IMR-90 (cell line): ENCODE data around the gene SLC6A12. TPM values are rescaled to one million over a fixed set of nuclear protein-coding genes. Genes with fewer than 3 reads are reported as not detected.

Experiments
- ATAC-seq: fragments of 200-7000 bp; cut with Tn5 transposase; 2 replicates; pipeline ENCODE4 v1.9.1; 2020; ENCODE audit warnings: low read depth, mild to moderate bottlenecking, moderate library complexity
- BruUV-seq: library from RNA; stranded (reverse); fragments of 400-500 nt; replicated peaks from 2 replicates; lab custom pipeline; 2021; lab: Mats Ljungman, UMichigan
- CTCF ChIA-PET: fragments of 300-600 bp; formaldehyde crosslinking; extraction: SDS; loops from one replicate; lab custom pipeline; 2021; ENCODE audit warnings: antibody characterized with exemption; lab: Yijun Ruan, JAX
- POLR2A ChIA-PET: fragments of 300-600 bp; sonication (Branson Sonifier 250); formaldehyde crosslinking; loops from one replicate; lab custom pipeline; 2022; ENCODE audit warnings: antibody characterized with exemption; ENCODE audit not compliant: unreplicated experiment; lab: Charles Lee
- DNase-seq: peaks from one replicate; pipeline ENCODE4 v3.0.0; 2013
- H2AFZ ChIP-seq: replicated peaks from 2 replicates; pipeline ENCODE3; 2013; ENCODE audit warnings: low read length, mild to moderate bottlenecking; ENCODE audit not compliant: poor library complexity
- H2AK5ac ChIP-seq: 2 replicates; pipeline ENCODE4 v1.6.1; 2013; ENCODE audit warnings: low read depth, low read length, inconsistent platforms
- H2AK9ac ChIP-seq: replicated peaks from 2 replicates; pipeline ENCODE3; 2013; ENCODE audit warnings: mild to moderate bottlenecking, low read depth, low read length, moderate library complexity; ENCODE audit not compliant: poor library complexity
- H2BK120ac ChIP-seq: 2 replicates; pipeline ENCODE4 v1.6.1; 2013; ENCODE audit warnings: low read depth, low read length, inconsistent platforms
- H2BK15ac ChIP-seq: 3 replicates; pipeline ENCODE4 v1.6.1; 2013; ENCODE audit warnings: low read depth, low read length, inconsistent platforms
- H2BK20ac ChIP-seq: 2 replicates; pipeline ENCODE4 v1.6.1; 2013; ENCODE audit warnings: low read depth, mild to moderate bottlenecking, inconsistent platforms, low read length, moderate library complexity
- H2BK5ac ChIP-seq: 2 replicates; pipeline ENCODE4 v1.6.1; 2013; ENCODE audit warnings: mild to moderate bottlenecking, low read depth, low read length, inconsistent platforms; ENCODE audit not compliant: poor library complexity, severe bottlenecking
- H3K14ac ChIP-seq: replicated peaks from 2 replicates; pipeline ENCODE4 v1.6.1; 2013; ENCODE audit warnings: low read depth, low read length, inconsistent platforms
- H3K18ac ChIP-seq: 2 replicates; pipeline ENCODE4 v1.6.1; 2013; ENCODE audit warnings: low read depth, low read length, control low read depth
- H3K23ac ChIP-seq: 2 replicates; pipeline ENCODE4 v1.6.1; 2013; ENCODE audit warnings: low read depth, low read length, inconsistent platforms
- H3K27ac ChIP-seq: 2 replicates; pipeline ENCODE4 v1.5.1; 2013; ENCODE audit warnings: mild to moderate bottlenecking, control low read depth, low read length; ENCODE audit not compliant: insufficient read depth
- H3K27me3 ChIP-seq: 2 replicates; pipeline ENCODE4 v1.6.1; 2013; ENCODE audit warnings: low read length; ENCODE audit not compliant: control insufficient read depth, insufficient read depth
- H3K36me3 ChIP-seq: 2 replicates; pipeline ENCODE4 v1.6.1; 2013; ENCODE audit warnings: low read length, mixed read lengths; ENCODE audit not compliant: control insufficient read depth, insufficient read depth
- H3K4ac ChIP-seq: 2 replicates; pipeline ENCODE4 v1.6.1; 2013; ENCODE audit warnings: low read depth, low read length, inconsistent platforms
- H3K4me1 ChIP-seq: 2 replicates; pipeline ENCODE4 v1.6.1; 2013; ENCODE audit warnings: low read length, mixed read lengths; ENCODE audit not compliant: control insufficient read depth, insufficient read depth
- H3K4me2 ChIP-seq: 2 replicates; pipeline ENCODE4 v1.6.1; 2013; ENCODE audit warnings: low read depth, mild to moderate bottlenecking, control low read depth, low read length, moderate library complexity
- H3K4me3 ChIP-seq: 2 replicates; pipeline ENCODE4 v1.5.1; 2013; ENCODE audit warnings: low read depth, mild to moderate bottlenecking, control low read depth, low read length, moderate library complexity; ENCODE audit not compliant: insufficient read depth
- H3K56ac ChIP-seq: 2 replicates; pipeline ENCODE4 v1.6.1; 2013; ENCODE audit warnings: low read length, inconsistent platforms; ENCODE audit not compliant: insufficient read depth; ENCODE audit errors: extremely low read depth
- H3K79me1 ChIP-seq, 2 experiments: 2 replicates each; pipeline ENCODE4 v1.6.1; 2013; ENCODE audit warnings: low read length in 2 of 2, inconsistent platforms in 1 of 2, low read depth in 1 of 2
- H3K9ac ChIP-seq: 2 replicates; pipeline ENCODE4 v1.6.1; 2013; ENCODE audit warnings: low read depth, low read length, control low read depth
- H3K9me1 ChIP-seq: 2 replicates; pipeline ENCODE4 v1.6.1; 2013; ENCODE audit warnings: low read length, inconsistent platforms; ENCODE audit not compliant: insufficient read depth
- H3K9me3 ChIP-seq: 2 replicates; pipeline ENCODE4 v1.6.1; 2013; ENCODE audit warnings: low read length; ENCODE audit not compliant: control insufficient read depth, insufficient read depth
- H4K20me1 ChIP-seq: 2 replicates; pipeline ENCODE4 v1.6.1; 2013; ENCODE audit warnings: low read length, inconsistent platforms; ENCODE audit not compliant: insufficient read depth
- H4K5ac ChIP-seq: 2 replicates; pipeline ENCODE4 v1.6.1; 2013; ENCODE audit warnings: mild to moderate bottlenecking, low read depth, low read length, control low read depth
- H4K8ac ChIP-seq, 2 experiments: 2 replicates each; pipeline ENCODE4 v1.6.1; 2013; ENCODE audit warnings: low read depth in 2 of 2, low read length in 2 of 2, control low read depth in 1 of 2, inconsistent platforms in 1 of 2
- H4K91ac ChIP-seq: 2 replicates; pipeline ENCODE4 v1.6.1; 2013; ENCODE audit warnings: low read depth, low read length, inconsistent platforms; ENCODE audit not compliant: insufficient read depth
- BHLHE40 ChIP-seq: fragments of 150-350 bp; IDR thresholded peaks from 2 replicates; pipeline ENCODE4 v1.6.1; 2016; ENCODE audit warnings: mild to moderate bottlenecking, low read depth, low read length
- CEBPB ChIP-seq: IDR thresholded peaks from 2 replicates; pipeline ENCODE4 v1.6.1; 2012; ENCODE audit warnings: low read depth, low read length, improper control_type of control experiment
- CHD1 ChIP-seq: IDR thresholded peaks from 2 replicates; pipeline ENCODE4 v1.6.1; 2012; ENCODE audit warnings: low read depth, low read length, improper control_type of control experiment
- CTCF ChIP-seq: conservative IDR thresholded peaks from 2 replicates; pipeline ENCODE4 v1.5.1; 2012; ENCODE audit warnings: mild to moderate bottlenecking, low read depth, low read length, improper control_type of control experiment
- ELK1 ChIP-seq: fragments of 150-350 bp; IDR thresholded peaks from 2 replicates; pipeline ENCODE4 v1.6.1; 2016; ENCODE audit warnings: low read depth, mild to moderate bottlenecking, low read length, moderate library complexity, borderline replicate concordance
- FOS ChIP-seq: fragments of 150-350 bp; IDR thresholded peaks from 2 replicates; pipeline ENCODE4 v1.6.1; 2016; ENCODE audit warnings: low read depth, low read length
- MAFK ChIP-seq: IDR thresholded peaks from 2 replicates; pipeline ENCODE4 v1.6.1; 2012; ENCODE audit warnings: low read depth, low read length, improper control_type of control experiment
- MAZ ChIP-seq: IDR thresholded peaks from 2 replicates; pipeline ENCODE4 v1.6.1; 2012; ENCODE audit warnings: low read depth, mild to moderate bottlenecking, low read length, improper control_type of control experiment, moderate library complexity, borderline replicate concordance
- MXI1 ChIP-seq: IDR thresholded peaks from 2 replicates; pipeline ENCODE4 v1.6.1; 2012; ENCODE audit warnings: low read depth, mild to moderate bottlenecking, low read length, moderate library complexity, borderline replicate concordance
- NFE2L2 ChIP-seq: fragments of 150-350 bp; IDR thresholded peaks from 2 replicates; pipeline ENCODE4 v1.6.1; 2016; ENCODE audit warnings: low read depth, mild to moderate bottlenecking, low read length
- POLR2A ChIP-seq: IDR thresholded peaks from 2 replicates; pipeline ENCODE4 v1.6.1; 2012; ENCODE audit warnings: mild to moderate bottlenecking, low read depth, low read length
- RAD21 ChIP-seq: IDR thresholded peaks from 2 replicates; pipeline ENCODE4 v1.6.1; 2012; ENCODE audit warnings: low read length, improper control_type of control experiment
- RCOR1 ChIP-seq: IDR thresholded peaks from 2 replicates; pipeline ENCODE4 v1.6.1; 2012; ENCODE audit warnings: mild to moderate bottlenecking, low read length, improper control_type of control experiment; ENCODE audit not compliant: insufficient replicate concordance
- RFX5 ChIP-seq: IDR thresholded peaks from 2 replicates; pipeline ENCODE4 v1.8.0; 2012; ENCODE audit warnings: low read depth, mild to moderate bottlenecking, low read length, moderate library complexity
- SMC3 ChIP-seq: fragments of 150-350 bp; IDR thresholded peaks from 2 replicates; pipeline ENCODE4 v1.6.1; 2016; ENCODE audit warnings: low read depth, mild to moderate bottlenecking, antibody characterized with exemption, low read length, moderate library complexity
- USF2 ChIP-seq: fragments of 150-350 bp; IDR thresholded peaks from 2 replicates; pipeline ENCODE4 v1.6.1; 2017; ENCODE audit warnings: mild to moderate bottlenecking, antibody characterized with exemption, low read length, low read depth
- WGBS, 2 experiments: methylation state at CpG; one replicate each; pipeline versions ENCODE4 v1.1.5 to v1.1.7; 2013; ENCODE audit warnings: missing lambda C conversion rate in 2 of 2; ENCODE audit not compliant: insufficient read length in 1 of 2; ENCODE audit errors: extremely low coverage in 2 of 2; 5-methylcytosine and 5-hydroxymethylcytosine counted together
- dilution Hi-C: fragments of 300-500 bp; cut with HindIII; formaldehyde crosslinking; loops from one replicate; pipeline ENCODE4 v1.14.3; 2018; ENCODE audit warnings: low sequenced_read_pairs; ENCODE audit not compliant: unreplicated experiment
- in situ Hi-C: fragments of 300-500 bp; cut with MboI; formaldehyde crosslinking; loops from 3 replicates; pipeline ENCODE4 v1.14.3; 2019; ENCODE audit warnings: low sequenced_read_pairs, inconsistent platforms, mixed read lengths
- intact Hi-C: fragments of 100-400 bp; cut with micrococcal nuclease; formaldehyde crosslinking; loops from 2 replicates; pipeline ENCODE4 v1.10.0; 2022
- polyA plus RNA-seq, 3 experiments: library from polyadenylated mRNA; depleted of rRNA; stranded (reverse); fragments of >200 nt; gene quantifications; 2 replicates each; pipeline ENCODE4 v1.2.3, GENCODE V29; 2012; ENCODE audit warnings: low replicate concordance in 1 of 3
- total RNA-seq: library from RNA; depleted of rRNA; stranded (reverse); fragments of >200 nt; gene quantifications from 2 replicates; pipeline ENCODE4 v1.2.3, GENCODE V29; 2012

Gene SLC6A12
- total and polyA plus RNA-seq, 2 of the 4 experiments (the other 2 are of a cell fraction), result not detected

GRCh38 chr12:212415-212714 is 1.6 kb downstream of the SLC6A12 start:
- Histone ChIP-seq H2AFZ (no peak overlapping the region), H2BK15ac (no peak overlapping the region), H3K4ac (no peak overlapping the region), H3K18ac (no peak overlapping the region), H2BK5ac (no peak overlapping the region), H3K4me3 (no peak overlapping the region), H3K9me3 (no peaks in the 10 kb centered on the region), H2BK120ac (no peak overlapping the region), H3K27ac (no peak overlapping the region), H3K23ac (no peak overlapping the region), H4K20me1 (no peaks in the 10 kb centered on the region; the same call in 1 of the 2 replicates), H3K56ac (no peak overlapping the region), H3K79me1 (no peaks in the 10 kb centered on the region), H4K8ac (no peak overlapping the region), H3K27me3 (peaks cover 73% of the 10 kb centered on the region), H4K91ac (no peak overlapping the region), H3K36me3 (no peaks in the 10 kb centered on the region), H2BK20ac (no peak overlapping the region), H3K14ac (no peak overlapping the region), H4K5ac (no peak overlapping the region), H3K4me2 (no peak overlapping the region), H3K9ac (no peak overlapping the region), H2AK9ac (no peak overlapping the region), H3K4me1 (peaks cover 2% of the 10 kb centered on the region; the same call in 1 of the 2 replicates), H2AK5ac (no peak overlapping the region), H3K9me1 (no peaks in the 10 kb centered on the region)
- intact Hi-C loops, result no loop called here
- no peak for ATAC-seq
- no TSS peak for BruUV-seq
- no peak for TF ChIP-seq CHD1
- TF ChIP-seq SMC3, result no peak
- TF ChIP-seq RAD21, result no peak
- no peak for TF ChIP-seq RCOR1
- no peak for TF ChIP-seq FOS
- TF ChIP-seq MAFK, result no peak
- TF ChIP-seq ELK1, result no peak
- no peak for TF ChIP-seq CEBPB
- TF ChIP-seq MAZ, result no peak
- no peak for TF ChIP-seq USF2
- no peak for TF ChIP-seq NFE2L2
- TF ChIP-seq MXI1, result no peak
- TF ChIP-seq CTCF, result no peak
- TF ChIP-seq POLR2A, result no peak
- TF ChIP-seq RFX5, result no peak
- no peak for TF ChIP-seq BHLHE40
- dilution Hi-C loops, result no loop called here
- in situ Hi-C loops, result no loop called here
- DNase-seq, result no peak
- 59% methylated on average over 8 of the region's 8 CpGs; no CpG with 5 or more reads in 1 of the 2 experiments for WGBS, 2 experiments
- ChIA-PET CTCF (no interaction called here), POLR2A (no interaction called here)
